GM19467 (cell line): ENCODE results near the gene RND2.

Experiments
- ATAC-seq: cut with Tn5 transposase; IDR thresholded peaks from one replicate; pipeline ENCODE4 v1.9.1; 2021; ENCODE audit warnings: mild to moderate bottlenecking, moderate library complexity; ENCODE audit not compliant: unreplicated experiment

RND2 gene

DNA sequence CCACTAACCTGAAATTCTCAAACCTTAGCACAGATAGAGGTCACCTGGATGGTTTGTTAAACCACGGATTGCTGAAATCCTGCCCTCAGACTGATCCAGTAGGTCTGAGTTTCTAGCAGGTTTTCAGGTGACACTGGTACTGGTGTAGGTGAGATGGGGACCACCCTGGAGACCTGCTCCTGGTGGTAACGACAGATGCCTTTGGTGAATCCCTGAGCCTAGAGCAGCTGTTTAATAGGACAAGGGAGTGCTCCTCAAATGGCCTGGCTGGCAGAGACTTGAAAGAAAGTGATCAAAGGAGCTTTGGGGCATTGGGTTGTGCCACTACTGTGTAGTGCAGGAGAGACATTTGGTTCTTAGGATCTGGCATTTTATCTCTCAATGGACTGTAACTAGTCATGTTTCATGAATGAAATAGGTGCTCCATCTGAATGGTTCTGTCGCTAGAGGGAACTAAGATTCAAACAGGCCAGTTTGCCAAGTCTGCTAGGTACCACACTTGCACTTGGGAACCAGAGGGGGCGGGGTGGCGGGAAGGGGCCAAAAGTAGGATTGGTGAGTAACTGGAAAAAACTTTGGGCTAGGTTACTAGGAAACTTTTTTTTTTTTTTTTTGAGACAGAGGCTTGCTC is 21.4 kb upstream of the RND2 start:
- no peak for ATAC-seq

DNA sequence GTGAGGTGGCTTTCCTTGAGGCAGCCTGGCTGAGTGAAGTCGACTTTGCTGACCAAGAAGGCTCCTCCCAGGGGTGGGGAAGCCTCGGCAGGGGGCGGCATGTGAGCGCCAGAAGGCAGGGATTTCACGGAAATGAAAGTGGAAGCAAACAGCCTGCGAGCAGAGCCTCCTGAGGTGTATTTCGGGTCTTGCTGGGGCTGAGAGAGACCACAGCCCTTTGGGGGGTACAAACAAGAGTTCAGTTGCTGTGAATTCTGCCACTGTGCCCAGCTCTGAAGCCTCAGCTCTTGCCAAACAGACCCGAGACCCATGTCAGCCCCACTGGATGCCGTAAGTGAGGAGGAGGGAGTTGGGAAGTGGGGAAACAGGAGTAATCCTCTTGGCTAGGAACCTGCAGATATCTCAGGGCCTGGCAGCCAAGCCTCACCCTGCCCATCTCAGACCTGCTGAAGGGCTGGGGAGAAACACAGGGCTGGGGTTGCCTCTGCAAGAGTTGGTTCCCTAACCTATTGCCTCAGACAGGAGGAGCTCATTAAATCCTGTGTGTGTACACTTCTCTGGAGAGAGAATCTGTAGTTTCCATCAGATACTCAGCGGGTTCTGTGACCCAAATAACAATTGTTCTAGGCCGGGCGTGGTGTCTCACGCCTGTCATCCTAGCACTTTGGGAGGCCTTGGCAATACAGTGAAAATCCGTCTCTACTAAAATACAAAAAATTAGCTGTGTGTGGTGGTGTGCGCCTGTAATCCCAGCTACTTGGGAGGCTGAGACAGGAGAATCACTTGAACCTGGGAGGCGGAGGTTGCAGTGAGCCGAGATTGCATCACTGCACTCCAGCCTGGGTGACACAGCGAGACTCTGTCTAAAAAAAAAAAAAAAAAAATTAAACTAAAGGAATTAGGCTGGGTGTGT is 18.1 kb upstream of the RND2 start, which contains the start of gene IFI35:
Gene IFI35, plus strand, starts transcription at position 146 of the 913 bp plus-strand sequence. Its CDS starts 164 bp downstream, at position 310.
- peak; percentile 77 for ATAC-seq

DNA sequence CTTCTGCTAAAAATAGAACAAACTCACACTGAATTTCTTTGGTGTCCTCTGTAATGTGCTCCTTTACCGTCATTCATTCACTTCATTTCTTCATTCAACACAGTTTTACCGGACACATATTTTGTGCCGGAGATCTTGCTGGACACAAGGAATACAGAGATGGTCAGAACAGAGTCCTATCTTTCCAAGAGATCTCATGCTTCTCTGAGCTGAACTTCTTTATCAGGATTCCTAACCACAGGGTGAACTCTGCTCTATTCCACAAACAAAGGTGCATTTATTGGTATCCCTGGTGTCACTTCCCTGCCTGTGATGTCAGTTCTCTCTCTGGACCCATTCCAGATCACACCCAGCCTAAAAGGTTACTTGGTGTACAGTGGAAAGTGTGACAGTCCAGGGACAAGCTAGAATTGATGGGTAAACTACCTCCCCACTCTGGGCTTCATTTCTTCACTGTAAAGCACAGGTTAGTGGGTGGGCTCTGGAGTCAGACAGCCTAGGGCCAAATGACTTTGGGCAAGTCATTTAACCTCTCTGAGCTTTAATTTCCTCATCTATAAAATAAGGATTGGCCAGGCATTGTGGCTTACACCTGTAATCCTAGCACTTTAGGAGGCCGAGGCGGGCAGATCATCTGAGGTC is 14.2 kb upstream of the RND2 start:
- ATAC-seq: no peak

DNA sequence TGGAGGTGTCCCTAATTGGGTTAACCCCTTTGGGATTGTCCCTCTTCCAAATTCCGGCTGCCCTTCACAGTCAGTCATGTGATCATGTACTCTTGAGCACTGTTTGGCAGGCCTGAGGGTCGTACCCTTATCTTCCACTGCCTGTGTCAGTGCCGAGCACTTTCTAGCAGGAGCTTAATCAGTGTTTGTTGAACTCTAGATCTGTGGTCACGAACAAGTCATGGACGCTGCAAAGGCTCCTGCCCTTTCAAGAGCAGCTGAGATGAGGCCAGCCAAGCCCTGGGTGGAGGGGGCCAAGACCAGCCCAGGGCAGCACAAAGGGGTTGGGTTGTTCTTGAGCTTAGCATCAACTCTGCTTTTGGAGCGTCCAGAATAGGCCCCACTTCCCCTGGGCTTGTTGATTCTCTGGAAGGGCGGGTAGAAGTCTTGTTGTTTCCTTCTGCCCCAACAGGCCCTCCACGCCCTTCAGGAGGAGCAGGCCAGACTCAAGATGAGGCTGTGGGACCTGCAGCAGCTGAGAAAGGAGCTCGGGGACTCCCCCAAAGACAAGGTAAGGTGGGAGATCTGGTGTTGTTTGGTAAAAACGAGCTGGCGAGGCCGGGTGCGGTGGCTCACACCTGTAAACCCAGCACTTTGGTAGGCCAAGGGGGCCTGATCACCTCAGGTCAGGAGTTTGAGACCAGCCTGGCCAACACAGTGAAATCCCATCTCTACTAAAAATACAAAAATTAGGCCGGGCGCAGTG is 13.1 kb upstream of the RND2 start:
- ATAC-seq: no peak

DNA sequence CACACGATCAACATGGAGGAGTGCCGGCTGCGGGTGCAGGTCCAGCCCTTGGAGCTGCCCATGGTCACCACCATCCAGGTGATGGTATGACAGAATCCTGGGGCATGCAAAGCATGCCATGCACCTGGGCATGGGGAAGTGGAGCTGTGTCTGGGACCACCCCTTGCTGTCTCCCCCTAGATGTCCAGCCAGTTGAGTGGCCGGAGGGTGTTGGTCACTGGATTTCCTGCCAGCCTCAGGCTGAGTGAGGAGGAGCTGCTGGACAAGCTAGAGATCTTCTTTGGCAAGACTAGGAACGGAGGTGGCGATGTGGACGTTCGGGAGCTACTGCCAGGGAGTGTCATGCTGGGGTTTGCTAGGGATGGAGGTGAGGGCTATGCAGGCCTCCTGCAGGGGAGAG is 11.7 kb upstream of the RND2 start:
- no peak for ATAC-seq

DNA sequence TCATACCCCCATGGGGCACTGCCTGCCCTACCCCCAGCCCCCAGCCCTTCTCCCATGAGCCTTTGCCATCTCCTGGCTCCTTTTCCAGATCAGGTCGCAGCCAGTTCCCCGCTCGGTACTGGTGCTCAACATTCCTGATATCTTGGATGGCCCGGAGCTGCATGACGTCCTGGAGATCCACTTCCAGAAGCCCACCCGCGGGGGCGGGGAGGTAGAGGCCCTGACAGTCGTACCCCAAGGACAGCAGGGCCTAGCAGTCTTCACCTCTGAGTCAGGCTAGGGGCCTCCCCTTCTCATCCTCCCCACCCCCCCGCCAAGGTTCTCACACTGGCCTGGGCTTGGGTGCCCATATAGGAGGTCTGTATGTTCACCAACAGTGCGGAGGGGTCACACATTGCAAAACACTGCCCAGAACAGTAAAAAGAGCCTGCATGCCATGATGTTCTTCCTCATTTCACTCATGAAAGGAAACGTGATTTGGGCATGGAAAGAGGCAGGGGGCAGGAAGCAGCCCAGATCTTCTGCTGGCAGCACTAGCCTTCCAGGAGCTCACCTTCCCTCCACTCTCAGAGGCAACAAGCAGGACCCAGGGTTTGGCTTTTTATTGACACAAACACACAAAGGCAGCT is 10.9 kb upstream of the RND2 start:
- no peak for ATAC-seq

DNA sequence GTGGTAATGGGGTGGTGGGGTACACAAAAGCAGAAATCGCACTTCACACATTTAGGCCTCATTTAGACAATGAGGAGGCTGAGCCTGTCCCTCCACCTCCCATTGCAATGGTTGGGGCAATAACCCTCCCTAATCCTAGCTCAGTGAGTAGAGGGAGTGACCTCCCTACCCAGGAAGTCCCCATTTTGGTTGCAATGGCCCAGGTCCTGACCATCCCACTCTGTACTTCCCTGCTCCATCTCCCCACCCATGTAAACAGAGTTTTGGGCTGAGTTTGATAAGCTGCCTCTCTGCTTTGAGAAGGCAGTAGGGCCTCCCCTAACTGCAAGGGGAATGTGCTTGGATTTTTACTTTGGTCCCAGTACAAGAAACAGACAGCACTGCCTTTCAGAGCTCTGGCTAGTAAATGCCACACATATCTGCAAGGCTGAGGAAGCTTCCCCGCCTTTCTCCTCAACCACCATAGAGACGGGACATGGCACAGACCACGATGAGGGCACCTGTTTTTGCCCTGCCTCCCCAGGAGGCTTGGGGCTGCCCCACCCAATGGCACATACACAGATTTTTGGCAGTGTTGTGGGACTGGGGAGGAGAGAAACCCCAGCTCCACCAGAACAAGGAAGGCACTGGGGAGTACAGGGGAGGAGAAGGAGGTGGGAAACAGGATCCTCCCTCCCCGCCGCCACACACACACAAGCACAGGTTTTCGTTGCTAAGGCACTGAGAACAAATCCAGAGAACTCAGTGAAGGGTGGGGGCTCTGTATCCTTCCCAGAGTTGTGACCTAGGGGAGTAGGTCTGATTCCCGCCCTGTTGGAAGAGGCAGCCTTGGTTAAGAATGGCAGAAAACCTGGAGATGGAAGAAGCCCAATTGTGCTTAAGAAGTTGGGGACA is 10.1 kb upstream of the RND2 start:
- ATAC-seq: no peak

DNA sequence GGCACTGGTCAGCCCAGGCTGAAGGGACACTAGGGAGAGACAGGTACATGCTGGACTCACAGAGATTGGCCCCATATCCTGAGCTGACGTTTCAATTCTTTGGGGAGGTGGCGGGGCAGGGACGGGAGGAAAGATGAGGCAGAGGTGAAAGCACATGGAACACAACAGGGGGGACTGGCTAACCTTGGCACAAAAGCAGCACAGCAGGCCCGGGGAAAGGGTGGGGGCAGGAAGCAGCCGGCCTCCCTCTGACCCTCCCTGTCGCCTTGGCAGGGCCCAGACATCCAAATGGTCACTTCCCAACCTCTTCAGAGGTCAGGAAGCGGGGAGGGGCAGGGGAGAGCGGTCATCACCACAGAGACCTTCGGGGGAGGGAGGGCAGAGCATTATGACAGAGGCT is 9.5 kb upstream of the RND2 start:
- ATAC-seq: no peak

DNA sequence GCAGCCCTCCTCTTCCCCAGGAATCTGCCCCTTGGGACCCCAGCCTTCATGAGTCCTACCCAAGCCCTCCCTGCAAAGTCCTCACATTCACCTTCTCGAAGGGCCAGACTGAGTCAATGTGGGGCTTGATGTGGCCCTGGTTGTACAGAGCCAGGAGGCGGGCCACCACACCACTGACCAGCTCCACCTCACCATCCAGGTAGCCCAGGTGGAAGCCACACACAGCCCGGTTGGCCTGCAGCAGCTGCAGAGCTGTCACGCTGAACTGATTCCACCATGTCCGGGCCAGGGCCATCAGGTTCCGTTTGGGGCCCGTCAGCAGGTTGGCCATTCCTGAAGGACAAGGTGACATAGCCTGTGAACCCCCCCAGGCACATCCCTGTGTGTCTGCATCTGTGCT is 8.8 kb upstream of the RND2 start:
- no peak for ATAC-seq

DNA sequence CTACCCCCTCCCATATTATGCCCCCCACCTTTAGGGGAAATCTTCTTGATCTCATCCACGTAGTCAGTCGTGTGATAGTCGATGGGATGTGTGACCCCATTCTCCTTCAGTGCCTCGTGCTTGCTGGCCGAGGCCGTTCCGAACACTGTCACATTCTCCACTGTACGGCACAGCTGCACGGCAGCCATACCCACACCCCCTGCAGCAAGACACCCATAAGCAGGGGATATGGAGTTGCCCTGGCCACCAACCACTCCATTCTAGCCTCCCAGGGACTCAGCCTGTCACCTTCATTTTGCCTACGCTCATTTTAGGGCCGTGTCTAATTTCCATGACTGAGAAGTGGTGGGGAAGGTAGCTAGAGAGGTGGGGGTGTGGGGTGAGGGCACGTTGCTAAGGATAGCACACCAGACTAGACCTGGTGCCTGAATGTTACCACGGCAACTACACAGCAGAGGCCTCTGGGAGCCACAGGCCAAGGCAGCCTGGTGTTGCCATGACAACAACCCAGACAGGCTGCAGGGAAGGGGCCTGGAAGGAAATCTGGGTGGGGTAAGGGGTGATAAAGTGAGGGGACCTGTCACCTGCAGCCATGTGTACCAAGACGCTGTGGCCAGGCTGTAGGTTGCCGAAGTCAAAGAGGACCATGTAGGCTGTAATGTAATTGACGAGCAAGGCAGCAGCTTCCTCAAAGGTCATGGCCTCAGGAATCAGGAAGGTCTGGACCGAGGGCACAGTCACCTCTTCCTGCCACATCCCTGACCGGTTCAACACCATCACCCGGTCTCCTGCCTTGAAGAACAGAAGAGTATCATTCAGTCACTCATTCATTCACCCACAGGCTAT is 6.8 kb upstream of the RND2 start:
- ATAC-seq: no peak

DNA sequence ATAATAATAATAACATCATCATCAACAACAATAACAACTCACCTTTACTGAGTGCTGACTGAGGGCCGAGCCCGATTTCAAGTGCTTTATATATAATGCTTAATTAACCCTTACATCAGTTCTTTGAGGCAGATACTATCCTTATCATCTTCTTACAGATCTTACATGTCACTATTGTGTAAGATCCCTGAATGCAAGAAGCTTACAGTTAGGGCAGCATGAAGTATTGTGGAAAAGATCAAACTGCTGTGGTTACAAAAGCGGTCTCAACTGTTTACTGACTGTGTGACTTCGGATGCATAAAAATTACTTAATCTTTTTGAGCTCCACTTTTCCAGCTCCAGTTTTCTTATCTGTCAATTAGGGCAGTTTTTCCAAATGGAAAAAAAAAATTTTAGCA is 6.1 kb upstream of the RND2 start:
- no peak for ATAC-seq

DNA sequence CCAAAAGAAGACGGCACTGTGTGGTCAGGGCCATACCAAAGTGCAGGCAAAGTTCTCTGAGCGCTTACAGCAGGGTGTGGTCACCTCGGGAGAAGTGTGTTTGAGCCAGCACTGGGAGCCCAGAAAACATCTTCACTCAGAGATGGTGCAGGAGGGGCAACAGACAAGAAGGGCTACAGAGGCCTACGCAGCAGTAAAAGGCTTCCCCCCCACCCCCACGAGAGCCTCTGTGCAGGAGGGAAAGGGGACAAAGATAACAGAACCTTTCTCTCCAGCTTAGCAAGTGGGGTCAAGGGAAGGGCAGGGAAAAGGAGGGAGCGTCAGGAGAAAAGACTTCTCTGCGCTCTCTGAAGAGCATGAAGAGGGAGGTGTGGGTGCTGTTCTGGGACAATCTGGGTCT is 5.6 kb upstream of the RND2 start:
- no peak for ATAC-seq

DNA sequence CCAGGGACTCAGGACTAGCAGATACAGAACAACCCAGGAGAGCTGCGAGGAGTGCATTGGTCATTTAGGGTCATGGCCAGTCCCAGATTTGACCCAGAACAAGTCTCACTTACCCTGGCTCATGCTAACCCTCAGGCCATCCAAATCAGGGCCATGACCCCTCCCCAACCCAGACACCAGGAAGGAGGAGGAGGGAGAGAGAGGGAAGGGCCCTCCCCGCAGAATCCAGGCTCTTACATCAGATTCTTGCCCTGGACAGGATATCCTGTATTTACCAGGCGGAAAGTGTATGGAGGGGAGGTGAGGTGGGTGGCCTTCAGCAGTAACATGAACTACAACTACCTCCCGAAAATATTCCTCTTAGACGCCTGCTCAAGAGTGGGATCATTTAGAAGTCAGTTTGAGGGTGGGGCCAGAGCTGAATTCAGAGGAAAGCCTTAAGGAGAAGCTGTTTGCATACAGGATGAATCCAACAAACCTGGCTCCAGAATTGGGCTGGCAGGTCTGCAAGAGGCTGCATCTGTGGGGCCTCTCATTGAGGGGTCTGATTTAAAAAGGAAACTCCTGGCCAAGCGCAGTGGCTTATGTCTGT is 4.9 kb upstream of the RND2 start:
- no peak for ATAC-seq

DNA sequence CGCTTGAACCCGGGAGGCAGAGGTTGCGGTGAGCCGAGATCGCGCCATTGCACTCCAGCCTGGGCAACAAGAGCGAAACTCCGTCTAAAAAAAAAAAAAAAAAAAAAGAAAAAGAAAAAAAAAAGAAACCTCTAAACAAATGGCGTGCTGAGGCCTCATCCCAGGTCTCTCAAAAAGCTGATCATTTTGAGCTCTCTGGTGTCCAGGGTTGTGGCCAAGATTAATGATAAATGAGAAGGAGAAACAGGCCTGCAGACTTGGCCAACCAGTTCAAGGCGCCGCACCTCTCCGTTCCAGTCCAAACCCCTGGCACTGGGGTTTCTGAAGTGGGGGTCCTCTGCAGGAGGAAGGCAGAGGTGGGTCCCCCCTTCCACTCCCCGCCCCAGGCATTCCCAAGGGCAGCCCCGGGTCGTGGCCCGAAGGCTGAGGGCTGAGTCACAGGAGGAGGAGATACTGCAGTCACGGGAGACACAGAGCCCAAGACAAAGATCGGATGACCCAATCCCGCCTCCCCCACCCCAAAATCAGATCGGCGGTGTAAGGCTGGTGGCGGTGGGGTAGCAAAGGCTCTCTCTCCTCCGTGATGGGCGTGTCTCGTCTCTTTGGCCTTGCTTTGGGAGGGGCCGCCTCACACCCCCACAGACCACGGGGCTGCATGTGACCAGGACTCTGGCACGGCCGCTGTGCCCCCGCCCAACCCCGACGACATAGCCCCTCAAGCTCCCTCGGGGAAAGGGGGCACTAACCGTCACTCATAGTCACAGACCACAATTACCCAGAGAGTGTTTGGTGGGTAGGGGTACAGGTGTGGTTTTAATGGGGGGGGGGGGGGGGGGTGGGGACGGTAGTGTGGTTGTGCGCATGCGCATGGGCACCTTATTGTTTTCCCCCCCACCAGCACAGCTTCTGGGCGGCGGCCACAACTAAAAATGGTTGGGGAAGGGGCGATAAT is 4.0 kb upstream of the RND2 start:
- ATAC-seq: no peak

DNA sequence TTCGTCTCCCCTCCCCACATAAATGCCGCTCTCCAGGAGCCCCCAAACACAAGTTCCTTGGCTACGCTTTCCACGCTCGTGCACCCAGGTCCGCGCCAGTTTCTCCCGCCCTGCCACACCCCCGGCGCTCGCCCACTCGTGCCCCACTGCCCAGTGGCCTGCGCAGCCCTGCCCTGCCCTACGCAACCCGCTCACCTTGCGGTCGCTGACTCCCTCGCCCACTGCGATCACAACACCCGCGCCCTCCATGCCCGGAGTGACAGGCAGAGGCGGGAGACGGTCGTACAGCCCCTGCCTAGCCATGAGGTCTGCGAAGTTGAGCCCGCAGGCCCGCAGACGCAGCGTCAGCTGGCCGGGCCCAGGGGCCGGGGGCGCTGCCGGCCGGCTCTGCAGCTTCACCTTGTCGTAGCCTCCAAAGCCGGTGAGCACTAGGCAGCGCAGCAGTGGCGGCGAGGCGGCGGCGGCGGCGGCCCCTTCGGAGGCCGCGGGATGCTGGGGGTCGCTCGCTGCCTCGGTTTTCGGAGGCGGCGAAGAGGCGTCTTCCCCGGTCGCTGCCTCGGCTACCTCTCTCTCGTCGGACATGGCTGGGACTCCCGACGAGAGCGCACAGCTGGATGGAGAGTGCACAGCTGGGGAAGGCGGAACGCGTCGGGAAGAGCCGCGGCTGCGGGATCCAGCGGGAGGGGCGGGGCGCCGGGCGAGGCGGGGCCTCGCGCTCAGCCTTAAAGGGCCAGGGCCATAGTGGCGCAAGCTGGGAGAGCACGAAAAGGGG is 3.1 kb upstream of the RND2 start, which contains the start of gene VAT1:
Gene VAT1, minus strand, starts transcription at position 645 of the 772 bp plus-strand sequence. Its CDS starts 63 bp downstream, at position 582.
- ATAC-seq: no peak

DNA sequence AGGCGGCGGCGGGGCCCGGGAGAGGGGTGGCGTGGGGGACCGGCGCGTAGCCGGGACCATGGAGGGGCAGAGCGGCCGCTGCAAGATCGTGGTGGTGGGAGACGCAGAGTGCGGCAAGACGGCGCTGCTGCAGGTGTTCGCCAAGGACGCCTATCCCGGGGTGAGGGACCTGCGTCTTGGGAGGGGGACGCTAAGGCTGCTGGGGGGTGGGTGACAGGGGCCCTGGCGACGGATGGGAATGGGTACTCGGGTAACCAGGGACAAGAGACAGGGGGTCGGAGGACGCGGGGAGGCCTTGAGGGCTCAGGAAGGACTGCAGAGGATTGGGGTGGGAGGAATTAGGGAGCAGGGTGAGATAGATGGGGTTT is 243 bp downstream of the RND2 start:
- no peak for ATAC-seq
